DMS79 treated with DMSO at 0.1 percent for 48 hours (cell line): ENCODE results near the gene SLC8A1.

ENCODE experiments used
- DNase-seq: peaks from one replicate; lab custom pipeline; 2025; lab: John Stamatoyannopoulos, UW

Gene SLC8A1

DNA sequence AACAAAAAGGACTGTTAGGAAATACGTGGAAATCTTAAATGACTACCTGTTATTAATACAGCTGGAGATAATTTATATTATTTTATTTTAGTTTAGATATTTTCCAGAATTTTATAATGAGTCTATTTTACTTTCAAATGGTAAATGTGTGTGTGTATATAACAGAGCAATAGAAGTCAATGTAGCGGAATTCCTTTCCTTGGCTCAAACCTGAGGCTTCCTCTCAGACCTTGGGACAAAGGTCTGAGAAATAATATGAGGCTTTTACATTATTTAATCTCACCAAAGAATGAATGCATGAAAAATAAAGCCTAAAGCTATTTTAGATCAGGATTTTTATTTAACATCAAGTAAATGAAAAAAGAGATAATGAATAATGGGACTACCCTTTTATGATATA, 65.7 kb downstream of the SLC8A1 start:
- DNase-seq: no peak

DNA sequence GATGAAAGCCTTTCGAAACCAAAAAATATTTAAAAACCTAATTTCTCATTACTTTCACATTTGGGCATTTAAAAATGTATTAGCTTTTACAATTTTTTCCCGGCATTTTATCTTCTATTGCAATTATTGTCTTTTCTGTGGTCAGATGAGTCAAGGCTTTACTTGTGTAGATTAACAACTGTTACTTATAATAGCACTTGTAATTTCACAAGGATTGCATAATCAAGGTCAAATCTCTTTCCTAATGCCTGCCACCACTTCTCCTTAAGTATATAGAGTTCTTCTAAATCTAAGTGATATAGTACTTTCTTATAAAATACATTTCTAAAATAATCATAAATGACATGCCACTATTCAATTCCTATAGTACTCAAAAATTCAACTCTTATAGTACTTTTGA, 67.2 kb downstream of the SLC8A1 start:
- DNase-seq: no peak

DNA sequence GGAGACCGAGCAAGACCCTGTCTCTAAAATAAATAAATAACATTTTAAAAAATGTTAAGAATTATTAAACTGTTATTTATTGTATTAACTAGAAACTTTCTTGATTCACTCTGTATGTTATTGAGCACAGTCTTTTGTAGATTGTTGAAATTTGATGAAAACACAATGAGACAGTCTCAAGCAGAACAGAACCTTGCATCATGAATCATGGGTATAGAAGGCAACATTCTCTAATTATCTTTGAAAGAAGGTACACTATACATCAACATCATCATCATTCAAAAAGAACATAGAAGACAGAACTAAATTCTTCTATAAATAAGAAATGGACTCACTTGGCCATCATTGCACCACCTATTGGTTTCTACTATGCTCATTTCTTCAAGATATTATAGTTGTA, 67.7 kb downstream of the SLC8A1 start:
- DNase-seq: no peak

DNA sequence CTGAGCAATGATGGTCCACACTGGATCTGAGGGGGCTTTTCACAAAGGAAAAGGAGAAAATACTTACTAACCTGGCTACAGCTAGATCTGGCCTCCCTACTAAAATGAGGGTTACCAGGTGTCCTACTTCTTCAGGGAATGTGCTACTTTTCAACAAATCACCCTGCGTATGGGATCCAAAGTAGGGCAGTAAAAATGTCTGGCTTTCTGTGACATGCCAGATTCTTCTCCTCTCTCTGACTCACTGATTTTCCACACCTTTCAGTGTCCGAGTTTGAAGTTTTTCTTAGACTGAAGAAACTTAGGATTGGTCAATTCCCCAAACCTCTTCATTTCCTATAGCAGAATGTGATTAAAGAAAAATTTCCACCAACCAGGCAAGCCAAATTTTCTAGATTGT, 71.2 kb downstream of the SLC8A1 start:
- no peak for DNase-seq

DNA sequence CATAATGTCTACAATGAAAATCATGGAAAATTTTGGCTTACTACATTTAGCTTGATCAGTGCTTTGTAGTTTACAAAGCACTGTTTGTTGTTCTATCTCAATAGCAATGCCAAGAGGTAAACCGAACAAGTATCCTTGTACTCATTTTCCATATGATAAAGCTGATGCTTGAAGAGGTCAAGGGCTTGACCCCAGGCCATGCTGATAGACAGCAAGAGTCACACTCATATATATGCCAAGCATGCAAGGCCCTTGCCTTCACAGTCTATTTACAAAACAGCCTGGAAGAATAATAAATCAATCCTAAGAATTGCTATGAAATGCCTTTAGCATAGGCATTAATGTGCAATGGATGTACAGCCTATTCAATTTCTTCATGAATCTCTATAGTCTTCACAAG, 71.8 kb downstream of the SLC8A1 start:
- DNase-seq: peak; percentile 91

DNA sequence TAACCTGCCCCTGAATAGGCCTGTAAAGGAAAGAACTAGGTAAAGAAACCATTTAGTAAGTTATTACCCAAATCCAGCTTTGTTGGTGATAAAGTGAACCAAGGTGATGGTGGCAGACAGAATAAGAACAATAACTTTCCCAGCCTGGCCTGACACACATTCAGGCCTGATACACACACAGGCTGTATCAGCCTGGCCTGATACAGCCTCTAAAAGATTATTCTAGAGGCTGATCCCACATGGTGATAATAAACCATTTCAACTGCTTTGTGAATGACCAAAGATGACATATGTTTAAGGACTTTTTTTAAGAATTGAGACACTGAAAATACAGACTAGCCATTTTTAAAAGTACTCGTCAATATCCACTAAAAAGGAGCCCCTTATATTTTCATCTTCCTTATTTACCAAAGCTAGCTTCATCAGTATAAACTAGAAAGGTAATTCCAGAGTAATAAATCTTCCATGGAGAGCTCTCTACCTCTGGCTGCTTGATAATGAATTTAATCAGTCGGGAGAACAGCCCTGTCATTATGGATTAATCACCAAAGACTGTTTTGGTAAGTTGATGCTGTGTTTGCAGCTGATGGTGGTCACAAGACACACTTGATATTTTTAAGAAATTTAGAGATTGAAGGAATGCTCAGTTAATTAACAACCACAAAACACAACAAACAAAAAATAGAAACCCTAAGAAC, 77.2 kb downstream of the SLC8A1 start:
- DNase-seq: peak; percentile 24

- no peak for DNase-seq
These were observed 78.8 kb downstream of the SLC8A1 start for GRCh38 chr2:40373111-40373510.

DNA sequence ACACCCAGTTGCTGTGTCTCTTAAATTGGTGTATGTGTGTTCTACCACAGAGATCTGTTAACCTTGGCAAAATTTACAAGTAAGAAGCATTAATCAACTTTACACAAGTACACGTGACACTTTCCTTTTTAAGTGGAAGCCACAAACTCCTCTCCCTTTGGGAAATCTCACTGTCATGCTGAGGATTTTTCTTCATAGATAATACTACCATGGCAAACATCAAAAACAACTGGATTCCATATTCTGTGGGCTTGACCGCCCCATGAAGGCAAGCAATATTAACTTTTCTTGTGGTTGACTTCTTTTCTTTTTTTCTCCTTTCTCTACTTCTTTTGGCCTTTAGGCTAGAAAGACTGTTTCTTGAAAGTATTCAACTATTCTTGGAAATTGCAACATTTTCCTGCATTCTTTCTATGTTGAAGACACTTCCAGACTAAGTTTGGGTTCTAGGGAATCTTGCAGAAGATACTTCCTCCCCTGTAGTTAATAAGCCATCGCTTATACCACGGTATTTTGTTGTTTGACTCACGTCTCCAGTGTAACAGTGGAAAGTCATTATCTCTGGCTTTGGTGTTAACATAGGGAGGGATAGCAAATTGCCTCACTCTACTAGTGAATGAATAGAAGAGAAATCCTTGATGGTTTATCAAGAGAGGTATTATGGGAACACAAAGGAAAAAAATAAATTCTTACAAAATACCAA, 79.5 kb downstream of the SLC8A1 start:
- no peak for DNase-seq

DNA sequence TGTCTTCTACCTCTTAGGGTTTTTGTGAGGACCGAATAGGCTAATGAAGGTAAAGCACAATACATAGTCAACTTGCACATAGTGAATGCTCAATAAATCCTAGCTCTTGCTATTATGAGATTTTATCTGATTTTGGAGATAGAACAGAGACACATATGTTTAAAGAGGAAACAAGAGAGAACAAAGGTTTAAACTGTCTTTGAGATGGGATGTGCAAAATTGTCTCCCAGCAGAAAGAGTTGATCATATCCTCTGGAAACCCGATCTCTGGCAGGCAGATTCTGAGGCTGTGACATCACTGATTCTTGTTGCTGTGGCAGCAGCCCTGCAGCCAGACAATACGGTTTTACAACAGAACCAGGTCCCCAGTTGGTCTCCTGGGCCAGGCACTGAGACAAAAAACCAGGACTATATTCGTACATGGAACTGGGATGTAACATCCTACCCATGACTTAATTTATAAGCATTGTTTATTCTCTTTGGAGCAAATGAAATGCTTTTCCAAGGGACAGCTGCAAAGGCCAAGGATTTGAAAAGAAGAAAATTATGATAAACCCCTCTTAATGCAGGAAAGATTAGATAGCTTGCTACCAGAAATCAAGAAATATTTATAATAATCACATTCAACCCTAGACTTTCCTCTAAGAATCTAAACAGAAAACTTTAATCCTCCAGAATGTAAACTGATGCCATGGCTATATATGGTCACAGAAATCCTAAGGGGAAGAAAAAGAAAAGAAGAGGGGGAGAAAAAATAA, 80.2 kb downstream of the SLC8A1 start:
- DNase-seq: no peak

GRCh38 chr2:40370007-40370395, 81.9 kb downstream of the SLC8A1 start:
- no peak for DNase-seq

DNA sequence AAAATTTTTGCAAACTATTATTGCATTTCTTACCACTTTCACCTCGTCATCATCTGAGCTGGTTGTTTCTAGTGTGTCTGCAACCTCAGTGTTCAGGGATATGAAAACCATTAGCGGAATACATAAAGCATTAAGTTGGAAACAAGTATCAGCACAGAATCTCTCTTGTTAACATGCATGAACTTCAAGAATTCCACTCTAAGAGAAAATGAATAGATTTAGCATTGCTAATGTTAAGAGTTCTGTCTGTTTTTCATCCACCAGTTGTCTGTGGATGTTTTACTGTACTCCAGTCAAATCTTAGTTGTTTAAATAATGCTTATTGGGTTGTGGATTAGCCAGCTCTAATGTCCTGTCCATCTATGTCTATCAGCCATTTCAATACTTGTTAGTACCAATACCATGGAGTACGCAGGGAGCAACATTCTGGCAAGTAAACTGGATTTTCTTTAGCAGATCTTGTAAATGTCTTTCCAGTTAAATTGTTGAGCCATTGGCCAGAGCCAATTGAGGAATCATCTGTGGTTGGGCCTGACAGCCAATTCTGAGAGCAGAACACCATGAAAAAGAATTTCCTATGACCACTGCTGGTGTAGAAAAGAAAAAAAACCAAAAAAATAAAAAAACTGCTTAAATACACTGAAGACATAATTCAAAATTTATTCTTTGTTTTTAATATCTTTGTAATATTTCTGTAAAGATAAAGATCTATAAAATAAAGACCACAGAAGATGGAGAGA, 82.5 kb downstream of the SLC8A1 start:
- no peak for DNase-seq

GRCh38 chr2:40367652-40368051, 84.2 kb downstream of the SLC8A1 start:
- DNase-seq: no peak

DNA sequence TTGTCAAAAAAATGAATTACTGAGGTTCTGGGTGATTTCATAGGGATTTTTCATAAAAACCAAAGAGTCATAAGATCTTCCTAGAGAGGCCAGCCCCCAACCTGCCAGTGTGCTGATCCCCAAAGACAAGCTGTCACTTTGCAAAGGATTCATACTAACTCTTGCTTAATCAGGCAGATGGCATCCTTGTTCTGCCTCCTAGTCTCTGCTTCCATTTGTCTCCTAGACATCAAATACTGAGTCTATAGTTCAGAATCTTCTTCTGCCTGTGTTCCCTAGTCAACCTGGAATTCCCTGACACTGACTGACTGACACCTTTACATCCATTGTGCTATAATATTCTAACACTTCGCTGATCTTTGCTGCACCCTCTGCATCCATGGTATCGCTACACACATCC, 84.9 kb downstream of the SLC8A1 start:
- no peak for DNase-seq

DNA sequence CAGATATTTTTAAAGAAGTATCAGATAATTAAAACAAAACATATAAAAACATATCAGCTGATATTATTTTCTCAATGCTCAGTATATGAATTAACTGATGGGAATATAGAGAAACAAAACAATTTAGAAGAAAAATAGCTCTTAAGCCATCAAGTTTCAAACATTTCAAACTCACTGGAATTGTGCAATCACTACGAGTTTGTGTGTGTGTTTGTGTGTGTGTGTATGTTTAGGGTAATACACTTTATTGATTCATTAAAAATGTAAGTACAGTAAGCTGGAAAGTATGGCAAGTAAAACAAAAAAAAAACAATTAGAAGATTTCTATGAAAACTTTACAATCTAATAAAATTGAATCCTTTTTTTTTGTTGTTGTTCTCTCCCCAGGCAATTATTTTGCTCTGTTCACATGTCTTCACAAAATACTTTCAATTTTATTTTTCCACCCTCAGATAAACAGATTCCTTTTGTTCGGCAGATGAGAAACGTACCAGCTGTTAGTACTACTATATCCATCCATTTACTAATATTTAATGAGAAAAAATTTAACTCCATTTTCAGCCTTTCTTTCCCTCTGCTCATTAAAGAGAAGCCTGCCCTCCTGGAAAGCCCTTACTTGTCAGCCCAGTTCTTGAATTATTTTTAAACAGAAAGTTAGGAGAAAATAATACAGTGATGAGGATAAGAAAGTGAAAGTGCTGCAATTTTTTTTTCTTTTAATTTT, 87.6 kb downstream of the SLC8A1 start:
- peak; percentile 17 for DNase-seq

GRCh38 chr2:40363631-40364030, 88.3 kb downstream of the SLC8A1 start:
- DNase-seq: peak; percentile 89

DNA sequence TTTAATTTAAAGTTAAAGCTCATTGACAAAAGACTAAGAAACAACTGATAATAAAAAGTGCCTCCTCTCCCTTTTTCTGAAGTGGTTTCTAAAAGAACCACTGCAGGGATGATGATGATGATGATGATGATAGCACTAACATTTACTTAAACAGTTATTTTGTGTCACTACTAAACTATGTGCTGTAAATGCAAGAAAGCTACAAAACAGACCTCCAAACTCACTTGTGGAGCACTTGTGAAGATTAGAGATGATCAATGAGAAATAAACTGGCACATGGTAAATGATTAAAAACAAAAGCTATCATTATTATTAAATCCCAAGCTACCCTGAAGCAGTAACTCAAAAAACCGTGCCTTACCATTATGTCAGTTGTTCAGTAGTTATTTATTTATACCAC, 88.7 kb downstream of the SLC8A1 start:
- no peak for DNase-seq

- peak; percentile 96 for DNase-seq
These were observed 90.4 kb downstream of the SLC8A1 start for GRCh38 chr2:40361478-40361877.

GRCh38 chr2:40360652-40361051, 91.2 kb downstream of the SLC8A1 start:
- no peak for DNase-seq

DNA sequence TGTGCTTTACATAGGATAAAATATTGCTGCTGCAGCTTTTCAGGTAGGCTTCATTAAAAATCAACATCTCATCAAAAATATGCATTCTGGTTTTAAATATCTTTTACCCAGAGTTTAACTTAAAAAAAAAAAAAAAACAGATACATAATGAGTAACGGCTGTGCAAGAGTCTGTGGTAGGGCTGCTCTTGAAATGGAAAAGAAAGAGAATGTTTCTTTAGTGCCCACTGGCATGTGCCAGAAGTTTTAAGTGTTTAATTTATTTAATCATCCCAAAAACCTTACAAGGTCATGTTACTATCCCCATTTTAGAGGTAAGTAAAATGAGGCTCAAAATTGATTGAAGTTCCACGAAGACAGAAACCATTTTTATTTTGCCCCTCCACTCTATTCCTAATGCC, 92.1 kb downstream of the SLC8A1 start:
- DNase-seq: no peak

DNA sequence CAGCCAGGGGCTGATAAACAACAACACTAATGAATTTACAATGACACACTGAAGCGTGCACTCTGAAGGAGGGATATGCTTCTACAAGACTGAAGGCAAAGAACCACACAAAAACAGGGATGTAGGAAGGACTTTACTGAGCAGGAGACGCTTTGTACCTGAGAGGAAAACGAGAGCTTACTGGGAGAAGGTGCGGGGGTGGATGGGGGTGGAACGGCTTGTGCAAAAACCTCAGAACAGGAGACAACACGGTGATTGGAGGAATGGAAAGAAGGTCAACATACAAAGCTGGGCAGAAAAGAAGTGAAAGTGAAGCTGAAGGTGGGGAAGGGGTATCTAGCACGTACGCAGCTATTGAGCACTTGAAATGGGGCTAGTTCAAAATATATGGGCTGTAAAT, 93.1 kb downstream of the SLC8A1 start:
- DNase-seq: peak; percentile 59

DNA sequence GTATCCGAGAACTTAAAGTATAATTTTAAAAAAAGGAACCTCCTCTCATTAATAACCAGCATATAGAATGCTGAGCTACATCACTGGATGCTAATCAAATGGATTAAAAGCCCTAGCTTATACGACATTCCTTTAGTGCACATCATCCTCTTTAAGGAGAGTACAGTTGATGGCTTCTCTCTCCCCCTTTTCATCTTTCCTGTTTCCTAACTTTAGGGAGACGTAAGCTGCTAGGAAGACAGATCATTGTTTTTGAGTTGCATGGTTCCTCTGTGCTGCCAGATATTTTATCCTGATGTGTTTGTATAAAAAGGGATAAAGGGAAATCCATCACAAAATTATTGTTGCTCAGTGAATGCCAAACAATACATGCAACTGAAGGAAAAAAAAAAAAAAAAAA, 94.2 kb downstream of the SLC8A1 start:
- no peak for DNase-seq

GRCh38 chr2:40355451-40355850, 96.4 kb downstream of the SLC8A1 start:
- DNase-seq: no peak
